AG20443 (cell line): ENCODE measurements around the gene CHIT1.

ENCODE experiments used
- DNase-seq: peaks from one replicate; pipeline ENCODE4 v3.0.0; 2012; ENCODE audit warnings: low spot score, mixed read lengths

The CHIT1 gene

DNA sequence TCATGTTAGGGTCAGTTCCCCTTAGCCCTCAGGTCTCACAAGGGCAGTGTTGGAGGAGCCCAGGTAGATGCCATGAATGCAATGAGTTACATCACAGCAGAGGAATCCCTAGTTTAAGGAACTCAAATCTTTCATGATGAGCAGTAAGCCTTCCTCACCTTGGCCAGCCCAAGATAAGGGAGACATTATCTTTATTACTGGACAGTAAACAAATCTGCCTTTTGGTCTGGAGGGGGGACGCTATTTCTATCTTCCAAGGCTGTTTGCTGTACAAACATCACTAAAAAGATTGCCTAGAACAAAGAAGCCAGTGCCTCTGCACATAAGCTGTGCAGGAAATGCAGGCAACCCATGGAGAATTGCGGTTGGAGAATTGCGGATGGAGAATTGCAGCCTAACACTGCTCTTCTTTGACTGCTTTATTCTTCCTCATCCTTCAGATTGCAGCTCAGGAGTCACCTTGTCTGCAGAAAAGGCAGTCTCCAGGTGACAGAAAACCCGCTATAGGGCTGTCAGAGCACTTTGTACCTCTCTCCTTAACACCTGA, 40.7 kb downstream of the CHIT1 start:
- DNase-seq, result no peak

DNA sequence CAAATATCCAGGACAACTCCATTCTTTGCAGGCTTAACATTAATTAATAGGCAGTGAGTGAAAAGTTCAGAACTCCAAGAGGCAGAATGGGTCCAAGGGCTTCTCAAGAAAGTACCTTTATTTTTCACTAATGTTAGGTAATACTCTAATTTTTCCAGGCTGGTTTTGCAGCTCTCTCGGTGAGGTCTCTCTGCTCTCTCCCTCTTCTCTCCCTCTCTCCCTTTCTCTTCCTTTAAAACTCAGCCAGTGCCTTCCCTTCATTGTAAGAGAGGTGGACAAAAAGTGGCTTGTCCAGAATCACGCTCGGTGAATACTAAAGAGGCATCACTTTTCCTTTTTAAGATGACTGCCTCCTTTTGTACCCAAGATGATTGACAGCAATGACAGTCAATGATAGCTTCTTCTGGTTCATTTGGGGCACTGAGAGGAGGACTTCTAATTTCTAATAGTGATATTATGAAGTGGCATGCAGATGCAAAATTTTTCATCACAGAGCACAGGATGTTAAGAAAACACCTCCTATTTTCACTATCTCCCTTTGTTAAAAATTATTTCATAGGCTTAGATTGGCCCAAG, 41.7 kb downstream of the CHIT1 start:
- DNase-seq, result no peak

DNA sequence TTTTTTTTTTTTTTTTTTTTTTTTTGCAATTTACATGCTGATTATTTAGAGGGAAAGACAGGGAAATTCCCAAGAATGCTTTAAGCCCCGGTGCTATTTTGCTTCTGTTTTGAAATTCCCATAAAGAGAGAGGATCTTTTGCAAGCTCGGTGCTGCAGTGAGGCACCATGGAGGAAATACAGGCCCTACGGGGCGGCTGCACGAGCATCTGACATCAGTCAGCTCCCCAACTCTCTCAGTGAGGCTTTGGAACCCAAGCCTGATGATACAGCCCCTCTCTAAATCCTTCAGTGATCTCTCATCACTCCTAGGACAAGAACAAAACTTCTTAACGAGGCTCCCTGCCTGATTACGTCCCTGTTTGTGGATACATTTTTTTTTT, 42.2 kb downstream of the CHIT1 start:
- no peak for DNase-seq

DNA sequence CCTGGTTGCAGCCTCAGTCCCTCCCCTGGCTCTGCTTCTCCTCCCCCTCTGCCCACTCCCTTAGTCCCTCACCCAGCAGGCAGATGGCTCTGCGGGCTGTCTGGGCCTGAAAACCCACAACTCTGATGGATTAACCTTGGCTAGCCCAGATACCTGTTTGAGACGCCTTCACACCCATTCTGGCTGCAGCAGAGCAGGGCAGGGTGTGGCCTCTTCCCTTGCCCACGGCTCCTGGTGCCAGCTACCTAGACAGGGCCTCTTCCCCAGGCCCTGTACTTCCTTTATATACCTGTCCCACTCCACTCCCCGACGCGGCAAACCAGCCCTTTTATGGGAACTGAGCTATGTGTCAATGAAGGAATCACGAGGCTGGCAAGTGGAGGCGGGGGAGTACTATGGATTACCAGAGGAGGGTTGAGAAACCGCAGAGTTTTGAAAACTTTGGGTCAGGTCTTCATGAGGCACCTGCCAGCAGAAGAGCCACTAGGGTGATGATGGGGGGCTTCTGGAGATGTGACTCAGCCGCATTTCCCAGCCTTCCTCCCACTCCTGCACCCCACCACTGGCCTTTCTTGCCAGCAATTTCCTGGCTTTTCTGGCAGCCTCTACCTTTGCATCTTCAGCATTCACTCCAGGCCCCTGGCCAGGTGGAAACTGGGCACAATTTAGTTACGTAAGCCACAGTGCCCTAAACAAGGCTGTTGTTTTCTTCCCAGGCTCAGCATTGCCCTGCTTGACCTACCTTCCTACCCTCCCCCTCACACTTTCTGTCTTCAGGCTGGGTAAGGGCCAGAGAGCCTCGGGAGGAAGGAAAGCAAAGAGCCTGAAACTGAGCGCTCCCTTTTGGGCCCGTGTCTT, 42.8 kb downstream of the CHIT1 start, which contains the start of gene CHI3L1:
Gene CHI3L1, minus strand, starts transcription at position 259 of the 858 bp plus-strand sequence. Its CDS starts 81 bp downstream, at position 178.
- no peak for DNase-seq

DNA sequence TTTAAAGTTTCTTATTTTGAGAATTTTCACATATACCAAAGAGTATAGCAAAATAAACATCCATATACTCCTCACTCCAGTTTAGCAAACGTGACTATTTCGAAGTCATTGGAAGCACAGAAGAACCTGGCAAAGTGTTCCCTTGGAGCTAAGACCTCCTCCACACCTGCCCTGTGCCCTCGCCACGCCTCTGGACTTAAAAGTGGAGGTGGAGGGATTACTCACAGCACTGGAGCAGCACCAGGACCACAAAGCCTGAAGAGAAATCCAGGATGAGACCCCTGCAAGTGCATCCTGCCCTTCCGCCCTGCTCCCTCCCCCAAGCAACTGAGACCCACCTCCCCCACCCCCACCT, 43.4 kb downstream of the CHIT1 start:
- no peak for DNase-seq

DNA sequence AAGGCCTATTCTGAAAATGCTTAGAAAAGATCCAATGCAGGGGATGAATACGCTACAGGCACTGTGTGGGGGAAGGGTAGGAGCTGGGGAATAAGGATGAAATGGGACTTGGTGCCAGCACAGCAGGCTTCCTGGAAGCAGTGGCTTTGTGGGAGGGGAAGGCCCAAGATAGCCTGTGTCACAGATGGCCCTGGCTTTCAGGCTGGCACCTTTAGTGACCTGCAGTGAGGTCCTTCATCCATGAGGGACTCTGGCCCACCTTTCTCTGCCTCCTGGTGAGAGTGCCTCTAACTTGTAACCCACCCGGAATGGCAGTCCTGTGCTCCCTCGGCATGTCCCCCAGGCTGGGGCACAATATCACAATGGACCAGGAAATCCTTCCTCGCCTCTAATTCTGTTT, 43.9 kb downstream of the CHIT1 start:
- no peak for DNase-seq

DNA sequence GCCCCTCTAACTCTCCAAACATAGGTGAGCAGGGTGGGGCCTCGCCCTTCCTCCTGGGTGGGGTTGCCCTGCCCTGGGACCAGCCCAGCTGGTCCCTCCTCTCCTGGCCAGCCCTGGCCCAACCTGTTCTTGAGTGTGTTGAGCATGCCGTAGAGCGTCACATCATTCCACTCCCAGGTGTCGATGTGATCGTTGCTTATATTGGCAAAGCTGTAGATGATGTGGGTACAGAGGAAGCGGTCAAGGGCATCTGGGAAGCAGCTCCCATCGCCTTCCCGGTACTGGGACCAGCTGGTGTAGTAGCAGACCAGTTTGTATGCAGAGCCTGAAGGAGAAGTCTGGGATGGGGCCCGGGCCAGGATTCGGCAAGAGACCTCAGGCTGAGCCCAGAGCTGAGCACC, 44.4 kb downstream of the CHIT1 start:
- DNase-seq, result no peak

DNA sequence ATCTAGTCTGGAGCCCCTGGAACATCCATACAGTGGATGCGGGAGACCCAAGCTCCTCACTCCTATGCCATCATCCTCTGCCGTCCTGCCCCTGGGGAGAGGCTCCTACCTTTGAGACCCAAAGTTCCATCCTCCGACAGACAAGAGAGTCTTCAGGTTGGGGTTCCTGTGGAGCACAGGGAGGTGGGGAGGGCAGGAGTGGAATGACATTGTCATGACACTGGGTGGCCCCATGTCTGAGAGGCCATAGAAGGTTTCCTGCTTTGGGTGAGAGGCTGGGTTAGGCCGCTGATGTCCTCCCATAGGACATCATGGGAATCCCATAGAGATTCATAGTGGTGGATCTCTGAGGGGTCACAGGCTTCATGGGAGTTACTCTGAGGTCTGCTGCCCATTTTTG, 45.0 kb downstream of the CHIT1 start:
- no peak for DNase-seq

DNA sequence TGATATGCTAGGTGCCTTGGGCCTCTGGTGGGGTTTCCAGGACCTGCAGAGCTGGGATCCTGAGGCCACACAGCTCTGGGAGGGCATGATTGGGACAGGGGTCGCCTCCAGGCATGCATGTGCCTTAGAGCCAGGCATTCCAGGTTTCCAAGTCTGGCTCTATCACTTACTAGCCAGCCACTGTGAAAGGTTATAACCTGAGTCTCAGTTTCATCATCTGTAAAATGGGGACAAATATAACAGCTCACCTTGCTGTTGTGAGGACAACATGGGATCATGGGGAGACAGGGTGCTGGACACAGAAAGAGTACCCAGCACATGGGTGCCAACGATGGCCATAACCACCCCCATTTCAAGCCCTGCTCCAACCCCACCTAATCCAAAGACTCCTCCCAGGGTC, 45.6 kb downstream of the CHIT1 start:
- no peak for DNase-seq

DNA sequence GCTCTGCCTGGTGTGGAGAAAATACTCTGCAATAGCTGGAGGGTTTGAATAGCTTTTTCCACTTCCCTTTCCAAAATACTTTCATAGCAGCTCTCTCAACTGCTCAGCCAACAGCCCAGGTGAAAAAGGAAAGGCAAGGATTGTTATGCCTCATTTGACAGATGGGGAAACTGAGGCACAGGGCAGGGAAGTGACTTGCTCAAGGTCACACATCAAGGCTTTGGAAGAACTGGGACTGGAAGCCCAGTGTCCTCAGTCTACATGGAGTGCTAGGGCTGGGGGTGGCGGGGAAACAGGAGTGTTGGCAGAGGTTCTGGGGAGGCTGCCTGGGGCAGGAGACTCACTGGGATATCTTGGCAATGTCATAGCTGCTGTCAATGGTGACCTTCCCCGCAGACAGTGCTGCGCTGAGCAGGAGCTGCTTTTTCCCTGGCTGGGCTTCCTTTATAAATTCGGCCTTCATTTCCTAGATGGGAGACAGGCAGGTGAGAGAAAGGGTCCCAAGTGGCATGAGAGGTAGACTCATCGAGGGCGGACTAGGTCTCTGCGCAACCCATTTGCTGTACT, 47.0 kb downstream of the CHIT1 start:
- DNase-seq, result no peak

DNA sequence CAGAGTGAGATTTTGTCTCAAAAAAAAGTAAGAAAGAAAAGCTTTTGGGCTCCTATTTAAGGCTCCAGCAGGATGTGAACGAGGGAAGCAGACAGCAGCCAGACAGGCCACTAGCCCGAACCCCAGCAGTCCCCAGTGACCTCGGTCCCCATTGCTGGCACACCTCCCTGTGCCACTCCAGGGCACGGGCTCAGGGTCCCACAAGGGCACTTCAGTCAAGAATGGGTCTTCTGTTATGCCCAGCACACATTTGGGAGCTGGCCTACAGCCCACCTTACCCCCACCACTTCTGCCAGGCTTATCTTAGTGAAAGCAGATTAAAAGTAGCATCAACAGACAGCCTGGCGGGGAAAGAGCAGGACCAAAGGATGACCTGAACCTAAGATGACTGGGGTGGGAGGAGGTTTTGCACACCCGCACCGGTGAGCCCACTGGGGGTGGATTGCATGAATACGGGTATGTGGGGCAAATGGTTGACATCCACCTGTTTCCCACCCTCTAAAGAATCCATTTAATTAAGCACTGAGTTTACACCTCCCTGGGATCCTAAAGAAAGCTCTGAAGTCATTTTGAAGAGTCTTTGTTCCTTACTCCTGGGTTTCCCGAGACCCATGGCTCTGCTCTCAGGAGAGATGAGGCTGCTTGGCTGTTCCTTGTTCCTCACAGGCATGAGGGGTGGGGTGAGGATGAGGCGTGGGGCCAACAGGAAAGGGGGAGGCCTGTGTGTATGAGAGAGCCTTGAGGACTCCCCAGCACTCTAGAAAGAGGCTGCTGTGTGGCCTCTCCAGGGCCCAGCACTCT, 47.7 kb downstream of the CHIT1 start:
- no peak for DNase-seq

DNA sequence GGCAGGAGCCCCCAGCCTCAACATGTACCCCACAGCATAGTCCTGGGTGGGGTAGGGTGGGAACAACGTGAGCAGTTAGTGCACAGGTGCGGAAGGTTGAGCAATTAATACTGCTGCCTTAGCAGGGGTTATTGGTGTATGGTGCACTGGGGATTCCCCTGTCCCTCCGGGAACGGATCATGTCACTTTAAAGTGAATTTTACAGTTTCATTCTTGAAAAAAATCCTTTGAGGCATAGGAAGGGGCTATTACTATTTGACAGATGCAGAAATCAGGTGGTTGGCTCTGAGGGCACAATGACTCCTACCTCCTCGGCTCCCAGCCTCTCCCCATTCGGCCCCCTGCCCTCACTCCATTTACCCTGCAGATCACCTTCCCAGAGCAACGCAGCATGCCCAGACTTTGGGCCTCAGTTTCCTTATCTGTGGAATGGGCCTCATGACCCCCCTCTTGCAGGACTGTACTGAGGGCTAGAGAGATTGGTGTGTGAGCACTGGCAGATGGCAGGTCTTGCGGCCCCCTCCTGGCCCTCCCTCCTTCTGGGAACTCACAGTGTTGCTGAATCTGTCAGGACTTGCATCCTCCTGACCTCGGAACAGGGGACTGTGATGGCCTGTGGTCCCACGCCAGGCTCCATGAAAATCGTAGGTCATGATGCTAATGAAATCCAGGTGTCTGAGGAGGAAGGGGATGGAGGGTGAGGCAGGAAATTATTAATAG, 48.7 kb downstream of the CHIT1 start:
- DNase-seq, result no peak

DNA sequence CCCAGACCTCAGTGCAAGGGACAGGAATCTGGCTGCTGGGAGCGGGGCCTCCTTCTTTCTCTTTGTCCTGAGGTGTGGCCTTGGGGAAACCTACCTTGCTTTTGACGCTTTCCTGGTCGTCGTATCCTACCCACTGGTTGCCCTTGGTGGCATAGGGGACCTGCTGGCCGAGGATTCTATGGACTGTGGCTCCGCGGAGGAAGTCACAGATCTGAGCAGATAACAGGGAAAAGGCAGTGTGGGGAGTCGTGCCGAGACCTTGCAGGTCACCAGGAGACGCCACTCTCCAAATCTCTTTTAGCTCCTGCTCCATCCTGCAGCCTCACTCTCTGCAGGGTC, 49.8 kb downstream of the CHIT1 start:
- no peak for DNase-seq

DNA sequence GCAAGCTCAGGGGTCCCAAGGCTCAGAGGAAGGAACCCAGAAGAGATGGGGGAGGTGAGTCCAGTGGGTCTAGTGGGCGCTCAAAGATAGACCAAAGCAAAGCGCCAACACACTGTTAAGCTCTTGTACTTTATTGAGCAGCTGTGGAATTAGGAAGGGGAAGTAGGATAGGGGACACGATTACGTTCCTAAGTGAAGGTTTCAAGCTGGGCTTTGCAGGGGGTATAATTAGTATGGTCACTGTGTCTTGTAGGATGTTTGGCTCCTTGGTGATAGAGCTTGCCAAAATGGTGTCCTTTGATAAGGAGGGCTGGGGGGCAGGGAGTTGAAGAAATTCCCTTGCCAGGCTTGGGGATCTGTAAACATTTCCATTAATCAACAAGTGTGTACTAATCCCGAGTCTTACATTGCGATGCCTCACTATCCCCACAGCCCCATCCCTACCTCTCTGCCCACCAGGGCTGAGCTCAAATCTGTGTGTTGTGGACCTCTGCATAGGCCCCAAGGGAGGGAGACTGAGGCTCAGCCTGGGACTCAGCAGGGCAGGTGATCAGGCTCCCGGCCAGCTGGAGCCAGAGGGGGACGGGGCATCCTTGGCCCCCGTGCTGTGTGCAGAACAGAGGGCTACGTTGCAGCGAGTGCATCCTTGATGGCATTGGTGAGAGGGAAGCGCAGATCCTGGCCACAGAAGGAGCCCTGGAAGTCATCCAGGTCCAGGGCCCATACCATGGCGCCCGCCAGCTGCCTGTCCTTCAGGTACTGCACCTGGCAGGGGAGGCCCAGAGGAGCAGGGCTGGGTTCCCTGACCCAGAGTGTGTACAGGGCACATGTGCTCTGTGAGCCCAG, 50.4 kb downstream of the CHIT1 start:
- DNase-seq, result no peak

DNA sequence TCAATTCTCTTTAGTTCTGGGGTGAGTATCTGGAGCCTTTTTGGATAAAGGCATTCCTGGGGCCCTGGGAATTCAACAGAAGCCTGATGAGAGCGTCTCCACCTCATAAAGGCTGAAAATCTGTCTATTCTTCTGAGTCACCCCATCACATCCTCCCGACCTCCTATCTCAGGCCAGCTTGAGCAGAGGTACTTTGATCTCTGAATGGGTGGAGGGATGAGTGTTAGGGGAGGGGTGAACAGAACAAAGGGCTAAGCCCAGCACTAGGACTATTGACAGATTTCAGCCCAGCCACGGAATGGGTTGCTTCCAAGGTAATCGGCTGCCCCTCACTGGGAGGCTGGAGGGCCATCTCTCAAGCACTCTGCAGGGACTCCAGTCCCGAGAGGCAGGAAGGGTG, 51.4 kb downstream of the CHIT1 start:
- DNase-seq, result no peak

DNA sequence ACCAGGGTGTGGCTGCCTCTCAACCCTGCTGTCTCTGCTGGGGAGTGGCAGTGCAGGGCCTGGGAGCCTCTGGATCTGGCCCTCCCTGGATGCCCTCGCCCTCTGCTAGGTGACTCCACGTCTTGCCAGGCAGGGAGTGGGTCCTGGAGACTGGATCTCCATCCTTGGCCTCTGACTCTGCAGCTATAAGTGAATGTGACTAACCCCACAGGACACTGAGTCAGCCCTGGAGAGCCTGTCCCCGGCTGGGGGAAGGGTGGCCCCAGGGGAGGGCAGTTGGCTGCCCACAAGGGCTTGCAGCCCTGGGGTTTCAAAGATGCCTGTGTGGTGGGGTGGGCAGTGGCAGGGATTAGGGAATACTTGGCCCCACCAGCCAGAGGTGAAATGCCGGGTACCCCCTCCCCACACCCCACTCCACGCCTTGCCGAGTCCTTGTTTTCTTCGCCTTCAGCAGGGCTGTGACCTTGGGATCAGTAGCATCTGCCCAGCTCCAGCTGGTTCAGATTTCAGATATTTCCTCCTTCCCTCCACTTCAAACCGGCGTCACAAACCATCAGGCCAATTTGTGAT, 51.9 kb downstream of the CHIT1 start:
- DNase-seq, result peak; percentile 77

DNA sequence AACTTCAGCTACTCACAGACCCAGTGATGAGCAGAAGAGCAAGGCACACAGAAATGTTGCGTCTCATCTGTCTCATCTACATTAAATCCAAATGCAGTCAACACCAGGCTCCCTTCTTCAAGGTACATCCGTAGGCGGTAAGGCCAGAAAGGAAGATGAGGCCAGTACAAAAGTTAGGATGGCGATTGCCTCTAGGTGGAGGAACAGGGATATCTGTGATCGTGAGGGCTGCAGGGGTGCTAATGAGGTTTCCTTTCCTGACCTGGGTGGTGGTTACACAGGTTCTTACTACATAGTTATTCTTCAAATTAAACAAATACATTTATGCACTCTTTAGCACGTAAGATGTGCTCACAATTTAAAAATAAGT, 52.5 kb downstream of the CHIT1 start:
- DNase-seq, result no peak

DNA sequence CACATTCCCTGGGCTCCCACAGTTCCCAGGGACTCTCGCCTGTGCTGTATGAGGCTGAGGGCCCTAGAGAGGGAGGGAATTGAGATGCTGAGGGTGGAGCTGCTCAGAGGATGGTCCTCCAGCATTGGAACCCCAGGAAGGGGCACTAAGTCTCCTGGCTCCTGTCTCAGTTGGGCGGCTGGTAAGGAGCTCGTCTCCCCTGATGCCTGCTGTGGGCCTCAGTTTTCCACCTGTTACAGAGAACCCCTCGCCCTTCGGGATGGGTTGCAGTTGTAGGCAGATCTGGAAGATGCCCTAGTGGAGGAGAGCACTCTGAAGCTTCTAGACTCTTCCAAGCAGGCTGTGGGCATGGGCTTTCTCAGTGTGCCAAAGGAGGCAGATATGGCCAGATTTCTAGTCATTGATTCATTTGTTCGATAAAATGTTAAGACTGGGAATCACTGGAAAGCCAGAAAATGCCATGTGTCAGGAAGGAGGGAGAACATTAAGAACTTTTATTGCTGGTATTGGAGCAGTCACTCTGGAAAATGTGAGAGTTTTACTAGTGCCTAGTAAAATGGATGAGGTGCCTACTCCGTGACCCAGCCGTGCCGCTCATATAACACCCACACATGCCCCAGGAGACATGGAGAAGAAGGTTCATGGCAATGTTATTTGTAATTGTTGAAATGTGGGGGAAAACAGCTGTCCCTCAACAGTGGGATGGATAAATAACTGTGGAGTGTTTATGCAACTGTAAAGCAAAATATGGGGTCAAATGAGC, 53.0 kb downstream of the CHIT1 start:
- DNase-seq, result no peak

DNA sequence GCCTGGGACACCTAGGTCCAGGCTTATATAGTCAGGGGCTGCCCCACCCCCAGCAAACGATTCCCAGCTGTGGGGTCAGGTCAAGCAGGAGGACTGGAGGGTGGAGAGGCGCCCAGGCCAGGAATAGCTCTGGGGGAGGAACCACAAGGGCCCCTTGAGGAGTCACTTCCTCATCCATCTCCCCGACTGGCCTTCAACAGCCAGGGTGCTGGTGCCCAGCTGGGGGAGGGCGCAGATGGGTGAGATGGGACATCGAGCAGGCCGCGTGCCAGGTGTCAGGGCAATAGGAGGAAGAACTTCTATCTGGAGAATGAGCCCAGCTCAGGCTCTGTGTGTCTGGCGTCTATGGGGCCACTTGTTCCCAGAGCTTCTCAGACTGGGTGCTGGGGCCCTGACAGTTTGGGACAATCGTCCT, 53.6 kb downstream of the CHIT1 start:
- DNase-seq, result no peak
